AG20443 (cell line): ENCODE results near the gene RNASE11.
"Not testable (repeated sequence)": the region's sequence is repeated elsewhere in the genome, so short reads cannot be mapped to it uniquely, and the experiment has no call there.

Experiments
- DNase-seq: peaks from one replicate; pipeline ENCODE4 v3.0.0; 2012; ENCODE audit warnings: low spot score, mixed read lengths

The RNASE11 gene

DNA sequence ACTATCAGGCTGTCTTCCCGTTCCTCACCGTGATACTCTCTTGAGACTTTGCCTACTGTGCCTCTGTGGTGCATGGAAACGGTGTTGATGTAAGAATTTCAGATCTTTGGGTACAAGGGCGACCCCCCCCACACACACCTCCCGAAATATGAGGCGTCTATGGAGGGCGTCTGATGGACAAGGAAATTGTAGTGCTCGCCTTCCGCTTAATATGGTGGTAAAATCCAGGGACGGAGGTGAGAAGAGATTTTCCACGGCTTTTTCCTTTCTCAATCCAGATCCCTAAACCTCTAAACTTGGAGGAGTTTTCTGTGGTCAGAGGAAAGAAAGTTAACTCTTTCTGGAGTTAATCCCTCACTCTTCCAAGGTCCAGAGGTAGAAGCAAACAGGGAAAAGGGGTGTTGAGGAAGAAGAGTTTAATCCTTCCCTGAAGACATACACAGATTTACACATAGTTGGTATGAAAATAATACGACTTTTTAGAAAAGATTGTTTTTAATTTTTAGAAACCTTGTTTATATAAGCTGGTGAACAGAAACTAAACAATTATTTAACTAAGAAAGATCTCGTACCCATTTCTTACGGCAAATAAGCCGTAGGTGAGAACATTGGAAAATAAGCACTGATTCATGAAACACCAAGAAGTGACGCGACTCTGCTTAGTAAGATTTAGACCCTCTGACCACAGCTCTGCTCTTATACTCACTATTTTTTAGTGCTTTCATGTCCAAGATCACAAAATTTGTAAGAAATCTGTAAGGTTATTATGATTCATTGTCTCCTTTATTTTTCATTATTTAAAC is 26.4 kb upstream of the RNASE11 start:
- no peak for DNase-seq

DNA sequence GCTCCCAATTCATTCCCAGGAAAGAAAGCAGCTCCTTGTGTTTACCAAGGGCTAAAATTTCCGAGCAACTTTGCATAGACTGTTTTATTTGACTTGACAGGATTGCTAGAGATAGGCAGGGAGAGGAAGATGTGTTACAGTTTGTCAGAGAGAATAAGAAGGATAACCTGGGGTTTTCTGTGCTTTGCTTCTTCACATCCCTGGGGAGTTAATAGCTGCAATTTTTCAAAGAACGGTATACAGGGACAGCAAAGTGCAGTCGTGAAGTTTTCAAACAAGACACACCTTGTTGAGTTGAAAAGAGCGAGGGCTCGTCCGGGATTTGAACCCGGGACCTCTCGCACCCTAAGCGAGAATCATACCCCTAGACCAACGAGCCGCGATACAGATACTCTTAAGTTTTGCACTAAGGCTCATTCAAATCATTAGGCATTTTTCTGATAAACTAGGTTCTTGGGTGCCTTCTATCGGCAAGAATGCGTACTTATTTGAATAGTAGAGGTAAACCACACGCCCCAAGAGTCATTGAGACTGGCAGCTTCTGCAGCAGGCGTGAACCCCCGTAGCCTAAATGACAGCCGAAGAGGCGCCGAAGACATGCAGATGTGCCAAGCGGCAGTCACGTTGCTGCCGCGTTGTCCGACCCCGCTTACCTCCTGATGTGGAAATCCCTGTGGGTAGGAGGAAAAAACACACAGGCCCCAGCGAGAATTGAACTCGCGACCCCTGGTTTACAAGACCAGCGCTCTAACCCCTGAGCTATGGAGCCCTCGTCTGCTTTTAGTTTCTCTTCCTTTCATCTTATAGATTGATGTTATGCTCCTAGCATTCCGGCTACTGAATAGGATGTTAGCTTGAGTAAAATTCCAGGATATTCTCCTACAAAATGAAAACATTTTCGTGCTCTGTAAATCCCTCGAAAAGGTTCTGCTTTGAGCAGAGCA is 25.6 kb upstream of the RNASE11 start:
- peak; percentile 87 for DNase-seq

DNA sequence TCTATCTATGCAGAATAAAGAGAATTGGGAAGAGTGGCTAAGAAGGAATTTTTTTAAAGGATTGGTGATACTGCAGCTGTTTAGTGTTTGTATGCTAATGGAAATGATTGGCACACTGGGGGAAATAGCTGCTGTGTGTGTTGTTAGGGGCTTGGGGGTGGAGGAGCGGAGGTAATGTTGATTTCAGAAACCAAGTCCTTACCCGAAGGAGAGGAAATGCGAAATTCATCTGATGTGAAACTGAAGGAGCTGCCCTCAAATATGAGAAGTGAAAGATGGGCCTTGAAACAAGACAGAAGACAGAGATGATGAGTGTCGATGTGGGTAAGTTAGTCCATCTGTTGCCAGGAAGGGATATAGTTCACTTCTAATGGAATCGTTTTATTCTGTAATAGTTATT is 24.6 kb upstream of the RNASE11 start:
- DNase-seq = no peak

DNA sequence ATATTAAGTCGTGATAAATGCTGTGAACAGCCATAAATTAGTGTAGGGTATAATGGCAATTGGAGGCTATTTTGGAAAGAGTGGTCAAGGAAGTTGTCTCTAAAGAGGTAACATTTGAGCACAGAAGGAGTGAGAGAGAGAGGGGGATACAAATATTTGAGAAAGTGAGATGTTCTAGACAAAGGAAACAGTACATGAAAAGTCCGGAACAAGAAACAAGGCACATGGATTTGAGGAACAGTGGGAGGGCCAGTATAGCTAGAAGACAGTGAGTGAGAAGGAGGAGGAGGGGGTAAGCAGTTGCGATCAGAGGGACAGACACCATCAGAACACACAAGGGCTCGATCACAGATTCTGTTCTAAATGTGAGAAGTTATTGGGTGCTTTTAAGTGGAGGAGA is 23.5 kb upstream of the RNASE11 start:
- DNase-seq = no peak

DNA sequence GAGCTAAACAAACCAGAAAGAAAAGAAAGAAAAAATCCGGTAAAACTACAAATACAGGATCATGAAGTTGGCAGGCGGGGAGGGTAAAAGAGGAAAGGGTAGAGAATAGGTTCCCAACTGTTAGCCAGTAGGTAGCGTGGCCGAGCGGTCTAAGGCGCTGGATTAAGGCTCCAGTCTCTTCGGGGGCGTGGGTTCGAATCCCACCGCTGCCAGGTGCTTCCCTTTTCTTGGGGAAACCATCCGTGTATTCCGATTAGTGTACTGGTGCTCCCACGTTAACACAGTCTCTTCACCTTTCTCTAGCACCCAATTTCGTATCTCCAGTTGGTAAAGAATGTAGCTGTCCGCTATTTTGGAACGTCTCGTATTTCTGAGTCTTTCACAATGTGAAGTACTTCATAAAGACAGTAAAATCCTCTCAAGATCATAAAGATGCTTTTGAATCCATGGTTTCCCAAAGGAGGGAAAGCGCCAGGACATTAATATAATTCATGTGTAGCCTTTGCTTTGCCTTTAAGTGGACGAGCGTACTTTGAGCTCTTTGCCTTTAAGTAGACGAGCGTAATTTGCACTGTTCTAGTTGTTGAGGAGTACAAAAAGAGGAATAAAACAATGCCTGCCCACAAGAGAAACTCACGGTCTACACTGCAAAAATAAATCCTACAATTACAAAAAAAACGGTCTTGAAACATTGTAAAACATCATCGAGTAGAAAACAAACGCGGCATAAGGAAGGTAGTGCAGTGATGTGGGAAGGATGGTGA is 22.4 kb upstream of the RNASE11 start:
- DNase-seq = peak; percentile 55

DNA sequence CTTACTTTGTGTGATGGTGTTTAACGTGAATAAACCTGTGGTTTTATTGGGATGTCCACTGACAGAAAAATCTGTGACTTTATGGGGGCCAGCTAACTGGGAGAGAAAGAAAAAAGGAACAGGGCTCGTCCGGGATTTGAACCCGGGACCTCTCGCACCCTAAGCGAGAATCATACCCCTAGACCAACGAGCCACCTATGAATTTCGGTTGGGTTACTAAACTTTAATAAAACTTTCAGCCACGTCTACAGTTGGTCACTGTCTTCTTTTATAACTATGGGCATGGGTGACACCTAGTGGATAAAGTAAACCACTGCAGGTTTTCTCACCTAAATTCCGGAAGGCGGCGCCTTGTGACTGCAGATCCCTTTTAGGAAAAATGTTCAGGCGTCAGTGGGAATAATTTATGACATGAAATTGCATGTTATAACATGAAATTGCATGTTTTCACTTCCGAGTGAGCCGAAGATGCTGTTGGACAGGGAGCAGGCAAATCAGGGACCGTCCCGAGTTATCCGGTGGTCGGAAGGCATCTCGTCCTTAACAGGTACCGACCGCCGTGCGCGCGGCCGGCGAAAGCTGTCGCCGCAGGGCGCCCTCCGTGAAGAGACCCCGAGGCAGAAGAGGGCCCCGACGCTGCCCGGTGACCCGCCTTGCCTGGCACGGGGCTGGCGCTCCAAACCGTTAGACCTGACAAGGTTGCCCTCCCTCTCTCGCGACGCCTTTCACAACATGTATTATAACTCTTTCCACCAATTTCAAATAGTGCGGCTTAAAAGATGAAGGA is 21.6 kb upstream of the RNASE11 start:
- peak; percentile 80 for DNase-seq

DNA sequence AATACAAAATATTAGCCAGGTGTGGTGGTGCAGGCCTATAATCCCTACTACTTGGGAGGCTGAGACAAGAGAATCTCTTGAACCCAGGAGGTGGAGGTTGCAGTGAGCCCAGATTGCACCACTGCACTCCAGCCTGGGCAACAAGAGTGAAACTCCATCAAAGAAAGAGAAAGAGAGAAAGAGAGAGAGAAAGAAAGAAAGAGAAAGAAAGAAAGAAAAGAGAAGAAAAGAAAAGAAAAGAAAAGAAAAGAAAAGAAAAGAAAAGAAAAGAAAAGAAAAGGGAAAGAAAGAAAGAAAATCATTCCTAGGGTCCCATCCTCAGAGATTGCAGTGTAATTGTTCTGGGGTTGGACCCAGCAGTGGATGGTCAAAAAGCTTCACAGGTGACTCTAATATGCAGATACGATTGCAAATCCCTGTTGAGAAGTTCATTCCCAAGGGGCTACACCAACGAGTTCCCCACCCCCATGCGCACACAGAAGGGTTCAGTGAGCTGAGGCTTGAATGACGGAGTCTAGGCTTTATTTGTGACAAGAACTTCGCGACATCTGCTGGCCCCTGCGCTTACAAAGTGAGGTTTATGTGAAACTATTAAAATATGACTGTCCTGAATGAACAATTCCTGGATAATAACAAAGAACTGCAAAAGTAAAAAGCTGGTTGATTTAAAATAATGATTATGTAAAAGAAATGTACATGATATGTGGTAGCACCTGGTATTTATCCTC is 20.7 kb upstream of the RNASE11 start:
- DNase-seq = no peak

DNA sequence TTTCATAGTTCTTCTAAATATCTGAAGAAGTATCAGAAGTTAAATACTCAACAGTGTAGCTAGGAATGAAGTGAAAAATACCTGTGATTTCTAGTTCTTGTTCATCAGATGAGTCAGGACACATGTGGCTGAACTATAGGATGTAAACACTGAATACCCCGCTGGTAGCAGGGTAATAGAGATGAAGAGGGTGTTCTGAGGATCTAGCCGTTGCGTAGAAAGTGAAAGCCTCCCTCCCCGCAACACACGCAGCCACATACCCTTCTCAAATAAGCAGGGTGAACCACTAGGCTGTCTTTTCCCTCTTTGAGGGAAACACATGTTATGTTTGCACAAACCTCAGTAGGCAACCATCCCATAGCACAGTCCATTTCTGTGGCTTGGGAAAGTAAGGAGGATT is 19.8 kb upstream of the RNASE11 start:
- DNase-seq = no peak

DNA sequence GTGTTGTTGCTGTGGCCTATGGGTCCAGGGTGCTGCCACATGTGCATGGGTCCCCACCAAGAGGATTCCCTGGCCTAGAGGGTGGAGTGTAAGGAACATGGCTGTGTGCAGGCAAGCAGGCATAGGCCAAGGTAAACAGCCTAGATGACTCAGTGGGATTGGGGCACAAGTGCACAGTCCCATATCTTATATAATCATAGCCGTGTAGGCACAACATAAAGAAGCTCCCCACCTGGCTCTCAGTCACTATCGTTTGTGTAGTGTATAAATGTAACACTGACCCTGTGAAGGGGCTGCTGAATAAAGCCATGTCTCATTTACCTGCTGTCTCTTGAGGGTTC is 19.1 kb upstream of the RNASE11 start:
- no peak for DNase-seq

DNA sequence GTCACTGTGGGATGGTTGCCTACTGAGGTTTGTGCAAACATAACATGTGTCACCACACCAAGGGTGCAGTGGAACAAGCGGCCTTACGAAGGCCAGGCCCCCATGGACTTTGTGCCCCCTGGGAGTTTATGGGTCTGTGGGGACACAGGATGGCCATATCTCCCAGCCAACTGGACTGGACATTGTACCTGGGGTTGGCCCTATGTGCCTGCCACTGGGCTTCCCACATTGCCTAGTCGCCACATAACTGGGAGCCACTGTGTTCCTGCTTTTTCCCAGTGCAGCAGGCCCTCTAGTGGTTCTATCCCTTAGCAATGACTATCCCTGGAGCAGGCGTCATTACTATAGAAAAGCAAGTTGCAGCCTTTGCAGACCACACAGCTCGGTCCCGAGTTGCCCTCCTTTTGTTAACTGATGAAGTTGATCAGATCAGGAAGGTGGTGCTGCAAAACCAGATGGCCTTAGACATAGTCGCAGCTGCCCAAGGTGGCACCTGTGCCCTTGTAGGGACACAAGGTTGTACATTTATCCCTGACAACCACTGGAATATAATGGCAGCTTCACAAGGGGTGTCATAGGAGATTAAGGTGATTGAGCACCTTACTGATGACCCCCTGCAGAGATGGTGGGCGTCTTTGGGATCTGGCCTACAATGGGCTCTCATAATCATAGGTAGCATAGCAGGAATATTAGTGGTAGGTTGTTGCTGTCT is 18.5 kb upstream of the RNASE11 start:
- peak; percentile 43 for DNase-seq

DNA sequence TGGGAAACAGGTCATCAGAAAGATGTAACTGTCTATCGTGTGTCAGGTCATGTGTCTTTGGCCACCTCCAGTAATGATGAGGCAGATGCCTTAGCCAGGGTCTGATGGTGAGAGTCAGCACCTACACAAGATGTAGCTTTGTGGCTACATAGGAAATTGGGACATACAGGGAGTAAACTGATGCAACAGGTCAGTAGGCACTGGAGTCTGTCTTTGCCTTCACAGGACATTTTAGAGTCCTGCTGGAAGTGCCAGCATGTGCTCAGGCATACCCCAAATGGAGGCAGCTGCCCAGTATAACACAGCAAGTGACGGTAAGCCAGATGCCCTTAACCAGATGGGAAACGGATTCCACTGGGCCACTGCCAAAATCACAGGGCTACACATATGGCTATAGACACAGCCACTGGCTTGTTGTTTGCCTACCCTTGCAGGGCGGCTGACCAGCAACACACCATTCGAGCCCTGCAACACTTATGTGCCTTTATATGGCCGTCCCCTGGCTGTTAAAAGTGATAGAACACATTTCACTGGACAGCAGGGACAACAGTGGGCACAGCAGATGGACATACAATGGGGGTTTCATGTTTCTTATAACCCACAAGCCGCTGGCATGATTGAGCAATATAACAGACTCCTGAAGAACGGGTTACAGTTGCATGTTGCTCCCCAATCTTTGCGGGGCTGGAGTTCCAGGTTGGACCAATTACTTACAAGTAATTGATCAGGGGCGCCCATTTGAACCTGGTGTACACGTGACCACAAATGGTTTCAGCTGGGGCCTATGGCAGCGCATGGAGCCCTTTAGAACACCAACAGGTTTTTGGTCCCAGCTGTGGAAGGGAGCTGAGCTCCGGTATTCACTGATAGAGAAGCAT is 16.3 kb upstream of the RNASE11 start:
- no peak for DNase-seq

DNA sequence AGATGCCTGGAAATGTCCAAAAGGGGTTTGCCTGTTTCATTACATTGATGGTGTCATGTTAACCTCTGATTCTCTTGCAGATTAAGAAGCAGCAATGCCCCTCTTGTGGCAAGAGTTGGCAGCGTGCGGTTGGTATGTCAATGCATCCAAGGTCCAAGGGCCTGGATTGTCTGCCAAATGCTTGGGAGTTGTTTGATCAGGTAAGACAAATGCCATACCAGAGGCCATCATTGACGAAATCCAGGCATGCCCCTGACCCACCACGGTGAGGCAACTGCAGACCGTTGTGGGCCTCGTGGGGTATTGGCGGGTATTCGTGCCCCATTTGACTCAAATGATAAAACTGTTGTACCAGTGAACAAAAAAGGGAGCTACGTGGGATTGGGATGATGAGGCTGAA is 14.8 kb upstream of the RNASE11 start:
- DNase-seq = no peak

DNA sequence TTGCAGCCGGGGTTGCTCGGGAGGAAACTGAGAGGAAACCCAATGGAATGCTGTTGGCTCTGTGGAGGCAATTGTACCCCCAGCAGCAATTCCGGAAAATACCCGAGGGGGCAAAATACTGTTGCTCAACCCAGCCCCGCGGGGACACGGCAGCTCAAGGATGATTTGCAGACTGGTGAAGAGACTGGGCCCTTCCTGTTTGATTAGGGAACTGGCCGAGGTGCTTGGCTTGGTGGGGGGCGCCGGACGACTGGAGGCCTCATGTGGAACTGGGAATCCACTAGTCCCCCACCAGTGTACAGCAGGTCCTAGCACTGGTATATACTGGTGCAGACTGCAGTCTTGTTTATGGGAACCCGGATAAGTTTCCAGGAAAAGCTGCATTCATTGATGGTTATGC is 13.7 kb upstream of the RNASE11 start:
- DNase-seq = no peak

DNA sequence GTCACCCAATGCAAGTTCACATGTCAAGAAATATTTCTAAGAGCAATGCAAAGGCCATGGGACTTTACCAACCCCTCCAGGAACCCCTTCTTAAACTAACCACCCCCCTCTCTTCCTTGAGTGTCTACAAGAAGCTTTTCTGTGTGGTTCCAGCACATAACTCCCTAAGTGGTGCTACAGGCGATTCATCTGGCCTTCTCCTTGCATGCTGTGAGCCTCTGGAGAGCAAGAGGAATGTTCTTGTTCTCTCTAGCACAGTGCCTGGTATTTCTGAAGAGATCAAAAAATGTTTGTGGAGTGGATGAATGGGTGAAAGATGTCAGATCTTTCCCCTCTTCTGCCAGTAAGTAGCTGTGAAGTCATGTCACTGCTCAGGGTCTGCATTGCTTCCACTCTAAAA is 9.3 kb upstream of the RNASE11 start:
- DNase-seq = no peak

DNA sequence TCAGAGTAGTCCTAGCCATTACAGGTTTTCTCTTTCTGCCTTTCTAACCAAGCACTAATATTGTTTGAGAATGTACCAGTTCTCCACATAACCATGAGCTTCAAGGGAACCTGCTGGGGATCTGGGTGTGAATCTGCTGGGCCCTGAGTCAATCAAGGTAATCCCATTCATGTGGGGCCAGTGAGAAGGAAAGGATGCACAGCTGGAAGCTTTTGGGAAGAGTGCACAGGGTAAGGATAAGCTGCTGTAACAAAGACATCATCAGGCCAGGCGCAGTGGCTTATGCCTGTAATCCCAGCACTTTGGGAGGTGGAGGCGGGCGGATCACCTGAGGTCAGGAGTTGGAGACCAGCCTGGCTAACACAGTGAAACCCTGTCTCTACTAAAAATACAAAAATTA is 7.9 kb upstream of the RNASE11 start:
- not testable (repeated sequence) for DNase-seq

DNA sequence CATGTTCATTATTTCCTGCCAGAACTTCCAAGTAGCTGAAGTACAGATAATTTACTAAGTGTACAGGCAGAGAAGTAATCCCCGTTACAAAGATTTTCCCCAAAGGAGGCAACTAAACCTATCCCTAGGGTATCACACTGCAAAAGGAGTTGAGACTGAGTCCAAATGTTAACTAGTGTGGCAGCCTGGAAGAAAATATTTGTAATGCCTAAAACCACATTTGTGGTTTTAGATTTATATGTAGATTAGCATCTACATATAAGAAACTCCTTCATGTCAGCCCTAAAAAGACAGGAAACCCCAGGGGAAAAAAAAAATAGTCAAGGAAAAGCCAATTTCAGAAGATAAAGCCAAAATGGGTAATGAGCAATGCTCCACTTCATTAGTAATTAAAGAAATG is 4.8 kb upstream of the RNASE11 start:
- DNase-seq = no peak

DNA sequence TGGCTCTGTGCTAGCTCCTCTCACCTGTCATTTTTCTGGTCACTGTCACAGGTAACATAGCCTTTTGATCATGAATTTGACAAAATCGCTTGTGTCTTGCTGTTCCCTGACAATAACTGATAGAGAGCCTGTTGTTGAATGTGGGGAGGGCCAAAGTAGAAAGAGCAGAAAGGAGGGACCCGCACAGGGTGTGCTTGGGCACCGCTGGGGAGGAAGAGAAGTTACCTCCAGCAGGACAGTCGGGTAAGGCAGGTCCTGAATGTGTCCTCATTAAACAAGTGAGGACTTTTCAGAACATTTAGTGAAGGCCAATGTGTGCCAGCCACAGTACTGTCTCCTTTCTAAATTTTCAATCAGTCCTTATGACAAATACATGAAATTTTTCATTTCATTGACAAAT is 3.4 kb upstream of the RNASE11 start, which contains the start of gene RNASE12:
Gene RNASE12 (minus strand): TSS at position 142 of the 400 bp plus-strand sequence. CDS start 653 bp downstream, outside the sequence.
- DNase-seq = no peak

DNA sequence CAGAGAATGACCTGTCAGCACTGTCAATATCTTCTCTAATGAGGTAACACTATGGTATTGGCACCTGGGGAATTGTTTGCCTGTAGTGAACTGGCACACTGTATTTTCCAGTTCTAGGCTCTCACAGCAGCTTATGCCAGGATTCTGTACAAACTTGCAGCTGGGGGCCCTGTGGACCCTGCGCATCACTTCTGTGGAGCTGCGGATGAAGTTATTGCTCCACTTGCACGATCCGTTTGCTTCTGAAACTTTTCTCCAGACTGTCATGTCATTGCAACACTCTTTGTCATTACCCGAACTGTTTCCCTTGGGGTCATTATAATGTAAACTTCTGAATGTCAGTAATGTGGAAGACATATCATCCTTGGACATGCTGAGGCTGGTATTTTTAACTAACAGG is 3.9 kb downstream of the RNASE11 start:
- no peak for DNase-seq

DNA sequence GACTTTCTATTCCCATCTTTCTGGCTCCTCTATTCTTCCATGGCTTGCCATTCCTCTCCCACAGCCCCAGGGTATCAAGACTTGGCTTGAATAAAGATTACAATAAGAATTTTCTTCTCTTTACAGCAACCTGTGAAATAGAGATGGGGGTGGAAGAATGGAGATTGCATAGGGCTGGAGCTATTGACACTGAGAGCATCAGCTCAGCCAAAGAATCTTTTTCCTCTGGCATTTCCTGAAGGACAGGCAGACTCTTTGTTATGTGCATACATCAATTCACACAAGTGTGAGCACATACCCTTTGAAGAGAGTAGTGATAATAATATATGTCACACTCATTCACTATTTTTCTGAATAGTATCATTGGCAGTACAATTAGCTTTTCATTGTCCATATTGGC is 4.7 kb downstream of the RNASE11 start:
- DNase-seq = no peak
